ENCODE results near the gene CELSR1. TPM values are rescaled to one million over a fixed set of nuclear protein-coding genes. Genes with fewer than 3 reads are reported as not detected.

CELSR1 gene
- total RNA-seq, 1 experiment from 2014 or later, result 14.2 TPM

DNA sequence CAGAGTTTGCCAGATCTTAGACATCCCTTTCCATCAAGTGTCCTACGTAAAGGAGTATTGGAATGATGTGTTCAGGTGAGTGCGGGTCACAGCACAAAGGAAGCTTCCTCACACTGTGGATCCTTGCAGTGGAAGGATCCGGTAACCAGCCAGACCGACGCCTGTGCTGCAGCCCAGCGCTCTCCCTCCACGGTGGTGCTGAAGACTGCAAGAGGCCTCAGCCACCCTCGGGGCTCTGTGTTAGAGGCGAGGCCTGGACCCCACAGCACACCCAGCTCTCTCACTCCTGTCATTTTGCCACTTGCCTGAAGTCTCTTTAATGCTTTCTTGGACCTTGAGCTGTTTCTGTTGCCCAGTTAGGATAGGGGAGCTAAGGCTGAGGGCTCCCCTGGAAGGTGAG is 199.6 kb downstream of the CELSR1 start:
- ChIA-PET CTCF (no interaction called here), POLR2A (ENCODE audit: unreplicated experiment) (no interaction called here)
- DNase-seq (no peak), ATAC-seq (no peak)
- Histone ChIP-seq H3F3A (ENCODE audit: low read length, unreplicated experiment) (no peaks in the 10 kb centered on the region), H3K4me3 (ENCODE audit: low read length) (no peak overlapping the region), H3K36me3 (ENCODE audit: low read depth, low read length) (peaks cover 8% of the 10 kb centered on the region; the same call in 1 of the 2 replicates), H3K27ac (ENCODE audit: low read length) (no peak overlapping the region), H3K4me2 (ENCODE audit: low read length) (no peak overlapping the region), H3K9ac (ENCODE audit: low read length) (no peak overlapping the region), H3K9me3 (ENCODE audit: low read length) (no peaks in the 10 kb centered on the region), H4K20me1 (ENCODE audit: low read length) (no peaks in the 10 kb centered on the region), H3K9me2 (replicated peaks; ENCODE audit: low read length) (no peaks in the 10 kb centered on the region), H2AFZ (ENCODE audit: low read length) (no peak overlapping the region), H3K79me2 (ENCODE audit: low read length) (peaks cover 46% of the 10 kb centered on the region), H3K27me3 (ENCODE audit: low read length) (no peaks in the 10 kb centered on the region), H3K4me1 (ENCODE audit: insufficient read depth, low read length) (peaks cover 7% of the 10 kb centered on the region; the same call in 1 of the 2 replicates)
- no TSS peak for BruUV-seq (replicated peaks)
- TF ChIP-seq EZH2 (IDR thresholded peaks at IDR 0.05; ENCODE audit: low read length, unreplicated experiment), result no peak
- intact Hi-C loops (cut with micrococcal nuclease), result no loop called here

DNA sequence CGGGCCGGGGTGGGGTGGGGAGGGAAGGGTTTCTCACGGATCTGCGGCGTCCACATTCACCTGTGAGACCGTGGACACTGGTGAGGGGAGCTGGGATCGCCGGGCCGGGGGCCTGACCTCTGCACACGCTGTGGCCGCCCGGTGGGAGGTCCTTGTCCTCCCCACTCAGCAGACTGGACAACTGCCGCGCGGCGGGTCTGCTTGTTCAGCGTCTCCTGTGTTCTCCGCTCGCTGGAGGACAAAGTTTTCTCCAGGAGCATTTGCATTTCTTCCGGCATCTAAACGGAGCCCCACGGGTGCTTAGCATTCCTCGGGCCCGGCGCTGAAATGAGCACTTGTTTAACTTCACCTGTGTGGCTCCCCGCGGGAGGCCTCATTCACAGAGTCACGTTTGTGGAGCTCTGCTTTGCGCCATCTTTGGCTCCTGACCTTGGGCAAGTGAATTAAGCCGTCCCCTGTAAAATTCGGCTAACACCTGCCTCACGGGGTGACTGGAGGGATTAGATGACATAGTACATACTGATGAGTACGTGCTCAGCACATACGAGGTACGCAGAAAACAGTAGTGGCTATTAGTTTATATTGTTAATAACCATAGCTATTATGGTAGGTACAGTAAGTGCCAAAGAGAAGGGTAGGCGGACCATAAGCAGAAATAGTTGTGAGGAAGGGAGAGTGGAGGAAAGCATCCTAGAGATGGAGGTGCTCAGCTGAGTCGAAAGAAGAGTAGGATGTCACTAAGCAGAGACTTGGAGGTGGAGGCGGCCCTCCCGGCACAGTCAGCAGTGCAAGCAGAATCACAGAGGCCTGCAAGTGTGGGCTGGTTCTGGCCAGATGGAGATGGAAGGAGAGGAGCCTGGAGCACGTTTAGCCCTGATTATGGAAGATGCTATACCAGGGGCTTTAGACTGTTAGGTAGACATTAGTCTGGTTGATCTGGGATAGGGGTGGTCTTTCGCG is 201.0 kb downstream of the CELSR1 start:
- DNase-seq (peak; percentile 4), ATAC-seq (peak; percentile 51)
- H2AFZ ChIP-seq (ENCODE audit: low read length), result peak overlapping the region; percentile 96
- H3K79me2 ChIP-seq (ENCODE audit: low read length), result peaks cover 46% of the 10 kb centered on the region
- peak overlapping the region; percentile 35 for H3K27ac ChIP-seq (ENCODE audit: low read length)
- H3K9me3 ChIP-seq (ENCODE audit: low read length), result no peaks in the 10 kb centered on the region
- peak overlapping the region; percentile 97 for H3K4me2 ChIP-seq (ENCODE audit: low read length)
- POLR2A ChIA-PET (ENCODE audit: unreplicated experiment), result interaction anchor here (0.6 kb wide), 1 partner anchor 220 kb away, joined by 6 read pairs; no protein-coding TSS in a partner anchor
- H3K36me3 ChIP-seq (ENCODE audit: low read depth, low read length), result peaks cover 8% of the 10 kb centered on the region; the same call in 1 of the 2 replicates
- no peaks in the 10 kb centered on the region for H3K9me2 ChIP-seq (replicated peaks; ENCODE audit: low read length)
- peak overlapping the region; percentile 97 for H3K4me3 ChIP-seq (ENCODE audit: low read length)
- CTCF ChIA-PET, result no interaction called here
- peaks cover 7% of the 10 kb centered on the region; the same call in 1 of the 2 replicates for H3K4me1 ChIP-seq (ENCODE audit: insufficient read depth, low read length)
- no peaks in the 10 kb centered on the region for H4K20me1 ChIP-seq (ENCODE audit: low read length)
- peak overlapping the region; percentile 97 for H3K9ac ChIP-seq (ENCODE audit: low read length)
- H3K27me3 ChIP-seq (ENCODE audit: low read length), result no peaks in the 10 kb centered on the region
- no peaks in the 10 kb centered on the region for H3F3A ChIP-seq (ENCODE audit: low read length, unreplicated experiment)
- BruUV-seq (replicated peaks), result TSS peak; percentile 26
- intact Hi-C loops (cut with micrococcal nuclease), result no loop called here
- TF ChIP-seq EZH2phosphoT487 (IDR thresholded peaks at IDR 0.05; ENCODE audit: borderline replicate concordance, low read length) (no peak), EZH2 (IDR thresholded peaks at IDR 0.05; ENCODE audit: low read length, unreplicated experiment) (no peak)
- TF ChIP-seq, protein P1, sequence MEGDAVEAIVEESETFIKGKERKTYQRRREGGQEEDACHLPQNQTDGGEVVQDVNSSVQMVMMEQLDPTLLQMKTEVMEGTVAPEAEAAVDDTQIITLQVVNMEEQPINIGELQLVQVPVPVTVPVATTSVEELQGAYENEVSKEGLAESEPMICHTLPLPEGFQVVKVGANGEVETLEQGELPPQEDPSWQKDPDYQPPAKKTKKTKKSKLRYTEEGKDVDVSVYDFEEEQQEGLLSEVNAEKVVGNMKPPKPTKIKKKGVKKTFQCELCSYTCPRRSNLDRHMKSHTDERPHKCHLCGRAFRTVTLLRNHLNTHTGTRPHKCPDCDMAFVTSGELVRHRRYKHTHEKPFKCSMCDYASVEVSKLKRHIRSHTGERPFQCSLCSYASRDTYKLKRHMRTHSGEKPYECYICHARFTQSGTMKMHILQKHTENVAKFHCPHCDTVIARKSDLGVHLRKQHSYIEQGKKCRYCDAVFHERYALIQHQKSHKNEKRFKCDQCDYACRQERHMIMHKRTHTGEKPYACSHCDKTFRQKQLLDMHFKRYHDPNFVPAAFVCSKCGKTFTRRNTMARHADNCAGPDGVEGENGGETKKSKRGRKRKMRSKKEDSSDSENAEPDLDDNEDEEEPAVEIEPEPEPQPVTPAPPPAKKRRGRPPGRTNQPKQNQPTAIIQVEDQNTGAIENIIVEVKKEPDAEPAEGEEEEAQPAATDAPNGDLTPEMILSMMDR (conservative IDR thresholded peaks at IDR 0.05; ENCODE audit: low read depth, low read length), result no peak

DNA sequence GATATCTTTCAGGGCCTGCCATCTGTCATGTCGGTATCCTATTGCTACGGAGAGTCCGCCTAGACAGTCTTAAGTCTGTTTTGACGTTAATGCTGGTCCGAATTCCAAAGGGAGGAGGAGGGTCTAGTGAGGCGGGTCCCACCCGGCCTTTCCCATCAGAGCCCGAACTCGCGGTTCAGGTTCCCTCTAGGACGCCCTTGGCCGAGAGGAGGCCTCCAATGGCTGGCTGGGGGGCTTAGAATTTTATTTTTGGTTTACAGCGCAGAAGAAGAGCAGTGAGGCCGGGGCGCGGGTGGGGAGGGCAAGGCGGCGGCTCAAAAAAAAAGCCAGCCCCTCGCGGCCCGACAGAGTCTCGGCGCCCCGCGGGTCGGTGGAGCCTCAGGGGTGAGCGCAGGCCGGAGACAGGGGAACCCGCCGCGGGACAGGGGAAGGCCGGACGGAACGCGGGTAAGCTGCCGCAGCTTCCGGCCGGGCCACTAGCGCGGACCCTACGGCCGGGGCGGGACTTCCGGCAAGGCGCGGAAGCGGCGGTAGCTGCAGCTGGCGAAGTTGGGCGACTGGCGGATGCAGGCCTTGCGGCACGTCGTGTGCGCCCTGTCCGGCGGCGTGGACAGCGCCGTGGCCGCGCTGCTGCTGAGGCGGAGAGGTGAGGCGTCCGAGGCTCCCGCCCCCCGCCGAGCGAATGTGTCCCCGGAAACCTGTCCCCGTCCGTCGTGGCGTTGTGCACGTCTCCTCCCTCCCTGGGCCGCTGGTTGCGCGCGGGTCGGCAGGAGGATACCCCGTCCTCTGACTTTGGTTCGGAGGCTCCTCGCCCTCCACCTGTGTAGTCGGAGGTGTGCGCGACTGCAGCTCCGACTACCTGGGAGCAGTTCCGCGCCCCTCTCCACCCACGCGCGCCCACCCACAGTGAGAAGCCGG is 202.0 kb downstream of the CELSR1 start, which contains the start of gene TRMU:
TSS of gene TRMU (plus strand) at position 514 of the 918 bp plus-strand sequence. CDS start at position 565, 51 bp downstream.
- no peaks in the 10 kb centered on the region for H3K9me3 ChIP-seq (ENCODE audit: low read length)
- intact Hi-C loops (cut with micrococcal nuclease), result no loop called here
- peaks cover 7% of the 10 kb centered on the region; the same call in 1 of the 2 replicates for H3K4me1 ChIP-seq (ENCODE audit: insufficient read depth, low read length)
- ATAC-seq (peak; percentile 93), DNase-seq (peak; percentile 81)
- POLR2A ChIA-PET (ENCODE audit: unreplicated experiment), result interaction anchor here (0.6 kb wide), 1 partner anchor 219 kb away, joined by 6 read pairs; no protein-coding TSS in a partner anchor
- TSS peak; percentile 89 for BruUV-seq (replicated peaks)
- H3K4me3 ChIP-seq (ENCODE audit: low read length), result peak within 1 kb of the TSS; percentile 97
- peak within 1 kb of the TSS; percentile 97 for H3K4me2 ChIP-seq (ENCODE audit: low read length)
- H3K27ac ChIP-seq (ENCODE audit: low read length), result peak within 1 kb of the TSS; percentile 43
- H3K79me2 ChIP-seq (ENCODE audit: low read length), result peaks cover 46% of the 10 kb centered on the region
- CTCF ChIA-PET, result no interaction called here
- TF ChIP-seq EZH2 (IDR thresholded peaks at IDR 0.05; ENCODE audit: low read length, unreplicated experiment) (no peak), EZH2phosphoT487 (IDR thresholded peaks at IDR 0.05; ENCODE audit: borderline replicate concordance, low read length) (no peak)
- TF ChIP-seq, protein P1 (conservative IDR thresholded peaks at IDR 0.05; ENCODE audit: low read depth, low read length), result no peak
- no peaks in the 10 kb centered on the region for H3K9me2 ChIP-seq (replicated peaks; ENCODE audit: low read length)
- peak within 1 kb of the TSS; percentile 97 for H3K9ac ChIP-seq (ENCODE audit: low read length)
- no peaks in the 10 kb centered on the region for H3F3A ChIP-seq (ENCODE audit: low read length, unreplicated experiment)
- no peaks in the 10 kb centered on the region for H4K20me1 ChIP-seq (ENCODE audit: low read length)
- peak within 1 kb of the TSS; percentile 96 for H2AFZ ChIP-seq (ENCODE audit: low read length)
- H3K36me3 ChIP-seq (ENCODE audit: low read depth, low read length), result peaks cover 8% of the 10 kb centered on the region; the same call in 1 of the 2 replicates
- no peaks in the 10 kb centered on the region for H3K27me3 ChIP-seq (ENCODE audit: low read length)

Data from PC-3 (cell line).